Measurements from ENCODE around the gene KLHL29.

The KLHL29 gene

DNA sequence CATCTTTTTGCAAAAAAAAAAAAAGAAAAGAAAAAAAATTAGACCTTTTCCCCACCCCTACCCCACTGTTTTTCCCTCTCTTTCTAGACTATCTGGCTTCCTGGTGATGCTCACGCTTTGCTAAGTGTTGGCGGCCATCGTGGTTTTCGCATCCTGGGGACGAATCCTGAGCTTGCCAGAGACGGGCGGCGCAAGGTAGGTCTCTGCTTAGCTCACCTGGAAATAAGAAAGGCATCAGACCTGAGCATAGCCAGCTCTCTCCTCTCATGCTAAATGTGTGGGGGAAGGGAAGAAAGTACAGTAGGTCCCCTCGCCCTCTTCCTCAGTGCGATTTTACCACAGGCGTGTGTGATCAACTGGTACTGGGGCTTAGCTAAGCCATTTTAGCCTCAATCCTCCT is 90.5 kb downstream of the KLHL29 start:
- DNase-seq (ENCODE audit: low read depth, low spot score), result no peak

DNA sequence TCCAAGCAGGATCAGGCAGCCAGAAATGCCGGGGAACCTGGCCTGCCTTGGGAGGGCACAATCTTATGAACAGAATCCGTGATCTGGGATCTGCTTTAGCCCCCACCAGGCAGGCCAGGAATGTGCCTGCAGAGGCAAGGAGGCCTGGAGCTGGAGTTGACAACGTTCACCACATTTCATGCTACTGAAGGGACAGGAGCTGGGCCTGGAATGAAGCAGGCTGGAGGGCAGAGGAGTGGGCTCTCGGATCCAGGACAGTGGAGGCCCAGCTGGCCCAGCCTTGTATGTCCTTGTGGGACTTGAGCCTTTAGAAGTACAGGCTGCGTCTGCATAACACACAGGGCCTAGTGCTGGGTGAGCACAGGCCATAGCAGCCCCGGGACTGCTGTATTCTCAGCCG is 91.8 kb downstream of the KLHL29 start:
- DNase-seq (ENCODE audit: low read depth, low spot score), result peak; percentile 66

DNA sequence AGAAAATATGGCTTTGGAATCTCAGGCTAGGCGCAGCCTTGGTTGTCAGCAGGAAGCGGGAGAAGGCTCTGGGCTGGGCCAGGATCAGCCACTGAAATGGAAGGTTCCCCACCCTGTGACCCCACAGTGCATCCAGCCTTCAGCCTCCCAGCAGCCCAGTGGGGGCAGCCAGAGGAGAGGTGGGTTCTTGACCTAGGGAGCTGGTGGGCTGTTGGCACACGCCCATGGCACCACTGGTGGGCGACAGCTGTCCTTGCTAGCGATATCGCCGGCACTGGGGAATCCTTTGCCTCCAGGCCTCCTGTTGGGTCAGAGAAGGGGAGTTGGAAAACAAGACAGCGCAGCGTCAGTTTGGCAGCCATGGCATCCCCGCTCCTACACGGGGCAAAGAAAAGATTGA is 92.4 kb downstream of the KLHL29 start:
- no peak for DNase-seq (ENCODE audit: low read depth, low spot score)

DNA sequence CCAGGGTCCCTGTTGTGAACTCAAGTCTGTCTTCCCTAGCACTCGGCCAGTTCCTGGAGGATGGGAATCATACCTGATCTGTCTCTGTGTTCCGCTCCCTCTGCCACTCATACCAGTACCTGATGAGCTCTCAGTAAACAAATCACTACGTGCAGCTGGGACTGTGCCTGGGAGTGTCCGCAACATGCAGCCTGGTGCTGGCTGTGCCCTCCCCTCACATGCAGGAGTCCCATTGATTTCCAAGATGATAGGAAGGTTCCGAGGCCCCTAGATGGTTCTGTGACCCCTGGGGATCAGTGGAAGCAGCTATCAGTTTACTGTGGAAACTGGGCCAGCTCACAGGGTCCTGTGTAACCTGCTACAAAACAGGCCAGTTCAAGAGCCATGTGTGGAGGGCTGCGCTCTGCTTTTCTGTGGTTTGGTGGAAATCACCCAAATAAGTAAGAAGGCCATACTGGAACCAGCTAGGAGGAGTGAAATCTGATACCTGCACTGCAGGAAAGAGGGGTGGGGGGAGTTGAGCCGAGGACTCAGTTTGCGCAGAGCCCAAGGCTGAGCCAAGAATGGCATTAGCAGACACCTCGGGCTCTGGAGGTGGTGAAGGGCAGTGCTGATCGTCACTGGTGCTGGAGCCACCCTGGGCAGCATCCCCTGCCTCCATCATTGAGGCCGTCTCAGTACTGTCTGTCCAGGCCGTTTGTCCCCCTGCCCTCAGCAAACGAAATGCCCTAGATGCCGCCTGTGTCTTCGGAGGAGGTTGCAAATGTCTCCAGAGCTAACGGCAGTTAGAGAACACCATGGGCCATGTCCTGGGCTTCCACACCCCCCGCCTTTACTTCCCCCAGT is 93.3 kb downstream of the KLHL29 start:
- peak; percentile 73 for DNase-seq (ENCODE audit: low read depth, low spot score)

DNA sequence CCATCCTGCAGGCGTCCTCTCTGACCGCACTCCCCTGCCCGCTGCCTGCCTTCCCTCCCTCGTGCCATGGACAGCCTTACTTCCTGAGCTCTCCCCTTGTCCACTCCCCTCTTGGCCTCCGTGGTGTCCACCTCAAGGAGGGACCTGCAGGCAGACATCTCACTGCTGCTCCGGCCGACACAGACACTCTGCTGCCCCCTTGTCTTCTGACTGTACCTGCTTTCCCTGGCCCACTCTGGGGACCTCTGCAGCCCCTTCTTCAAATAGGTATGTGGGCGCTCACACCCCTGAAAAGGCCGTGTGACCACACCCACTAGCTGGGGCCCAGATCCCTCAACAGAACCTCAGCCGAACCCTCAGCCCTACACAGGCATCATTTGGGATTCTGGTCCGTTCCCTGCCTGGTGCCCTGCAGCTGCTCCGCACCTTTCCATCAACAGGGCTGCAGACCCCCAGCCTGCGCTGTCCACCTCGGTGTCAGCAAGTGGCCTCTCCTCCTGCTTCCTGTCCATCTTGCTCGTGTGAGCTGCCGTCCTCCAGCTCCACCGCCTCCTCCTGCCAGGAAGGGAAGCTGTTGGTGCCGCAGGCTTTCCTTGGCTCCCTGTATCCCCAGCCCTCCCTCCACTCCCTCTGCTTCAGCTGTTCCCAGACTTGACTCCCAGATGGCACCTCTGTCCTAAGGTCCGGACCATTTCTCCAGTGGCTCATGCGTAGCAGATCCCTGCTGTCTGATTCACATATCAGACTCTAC is 94.1 kb downstream of the KLHL29 start:
- peak; percentile 30 for DNase-seq (ENCODE audit: low read depth, low spot score)

DNA sequence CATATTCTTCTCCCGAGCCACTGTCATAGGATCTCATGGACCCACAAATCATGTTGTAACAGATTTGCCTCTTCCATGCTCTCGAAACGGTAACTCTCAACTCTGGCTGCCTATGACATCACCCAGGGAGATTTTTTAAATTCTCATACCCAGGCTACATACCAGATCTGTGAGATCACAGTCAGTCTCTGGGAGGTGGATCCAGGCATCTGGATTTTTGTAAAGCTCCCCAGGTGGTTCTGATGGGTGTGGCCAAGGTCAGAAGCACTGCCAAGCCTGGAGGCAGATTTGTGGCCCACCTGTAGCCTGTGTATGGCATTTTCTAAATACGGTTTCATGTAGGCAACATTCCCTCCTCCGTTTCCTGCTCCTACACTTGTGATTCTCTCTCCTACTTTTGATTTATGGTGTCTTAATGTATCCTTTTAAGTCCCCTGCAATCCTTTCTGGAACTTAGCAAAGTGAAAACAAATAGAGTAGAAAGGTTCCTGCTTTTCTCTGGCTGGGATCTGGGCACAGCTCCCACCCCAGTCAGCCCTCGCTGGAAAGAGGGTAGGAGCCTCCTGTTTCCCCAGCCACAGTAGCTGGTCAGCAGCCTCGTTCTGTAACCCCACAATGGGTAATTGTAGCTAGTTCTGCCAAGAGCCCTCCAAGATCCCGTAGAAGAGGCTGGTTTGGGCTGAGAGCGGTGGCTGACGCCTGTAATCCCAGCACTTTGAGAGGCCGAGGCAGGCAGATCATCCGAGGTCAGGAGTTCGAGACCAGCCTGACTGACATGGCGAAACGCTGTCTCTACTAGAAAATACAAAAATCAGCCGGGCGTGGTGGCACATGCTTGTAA is 96.2 kb downstream of the KLHL29 start:
- peak; percentile 88 for DNase-seq (ENCODE audit: low read depth, low spot score)

DNA sequence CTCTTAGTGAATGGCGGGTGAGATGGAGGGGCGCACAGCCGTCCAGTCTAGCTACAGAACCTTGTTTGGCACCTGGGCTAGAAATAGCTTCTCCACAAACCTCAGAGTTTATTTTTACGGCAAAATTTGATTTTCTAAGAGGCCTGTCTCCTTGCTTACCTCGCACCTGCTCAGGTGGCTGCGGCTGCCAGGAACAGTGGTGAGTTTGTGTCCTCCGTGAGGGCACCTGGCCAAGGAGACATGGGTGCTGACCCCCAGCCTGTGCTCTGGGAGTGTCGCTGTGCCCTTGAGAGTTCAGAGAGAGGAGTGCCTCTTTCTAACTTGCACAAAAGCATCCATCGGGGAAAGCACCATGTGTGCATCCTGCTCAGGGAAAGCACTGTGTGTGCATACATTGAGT is 97.2 kb downstream of the KLHL29 start:
- DNase-seq (ENCODE audit: low read depth, low spot score), result no peak

DNA sequence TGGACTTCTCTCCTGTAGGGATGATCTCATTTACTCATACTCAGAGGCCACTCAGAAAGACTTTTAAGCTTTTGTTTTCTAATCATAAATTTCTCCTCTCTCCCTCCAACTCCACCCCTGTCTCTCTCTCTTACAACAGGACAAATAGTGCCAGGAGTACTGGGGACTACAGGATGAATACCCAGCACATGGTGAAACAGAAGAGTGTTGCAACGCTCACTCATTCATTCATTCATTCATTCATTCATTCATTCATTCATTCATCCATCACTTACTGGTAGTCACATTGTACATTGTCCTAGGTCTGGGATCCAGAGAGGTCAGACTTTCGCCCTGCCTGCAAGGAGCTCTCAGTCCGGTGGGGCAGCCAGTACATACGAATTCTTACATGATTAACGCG is 97.6 kb downstream of the KLHL29 start:
- DNase-seq (ENCODE audit: low read depth, low spot score), result no peak

DNA sequence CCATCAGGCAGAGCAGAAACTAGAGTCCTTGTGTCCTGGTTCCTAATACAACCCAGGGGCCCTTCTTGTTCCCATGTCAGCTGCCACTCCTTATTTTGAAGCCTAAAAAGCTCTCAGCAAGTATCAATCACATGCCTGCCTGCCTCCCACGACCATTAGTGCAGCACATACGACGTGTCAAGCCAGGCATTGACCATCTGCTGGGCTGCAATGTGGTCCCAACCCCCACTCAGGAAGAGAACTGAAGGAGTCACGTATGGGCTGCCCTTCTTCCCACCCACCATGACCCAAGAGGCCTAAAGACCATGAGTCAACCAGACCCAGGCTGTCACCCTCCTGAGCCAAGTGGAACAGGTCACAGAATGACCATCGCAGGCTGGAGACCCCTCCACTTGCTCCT is 98.8 kb downstream of the KLHL29 start:
- DNase-seq (ENCODE audit: low read depth, low spot score), result no peak

DNA sequence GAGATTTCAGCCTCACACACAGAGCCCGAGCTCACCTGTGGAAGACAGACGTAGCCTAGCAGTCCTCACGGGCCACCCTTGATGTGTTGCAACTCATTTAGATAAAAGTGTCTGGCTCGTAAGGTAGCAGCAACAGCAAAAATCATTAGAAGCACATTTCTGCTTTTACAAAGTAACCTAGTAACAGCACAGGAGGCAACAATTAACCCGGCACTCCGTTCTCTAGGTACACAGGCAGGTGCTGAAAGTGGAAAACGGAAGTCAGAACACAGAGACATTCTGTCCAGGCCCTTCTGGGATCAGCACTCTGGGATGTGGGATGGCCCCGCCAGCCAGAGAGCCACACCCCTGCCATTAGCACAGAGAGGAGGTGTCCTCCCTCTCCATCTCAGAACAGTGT is 99.3 kb downstream of the KLHL29 start:
- no peak for DNase-seq (ENCODE audit: low read depth, low spot score)

DNA sequence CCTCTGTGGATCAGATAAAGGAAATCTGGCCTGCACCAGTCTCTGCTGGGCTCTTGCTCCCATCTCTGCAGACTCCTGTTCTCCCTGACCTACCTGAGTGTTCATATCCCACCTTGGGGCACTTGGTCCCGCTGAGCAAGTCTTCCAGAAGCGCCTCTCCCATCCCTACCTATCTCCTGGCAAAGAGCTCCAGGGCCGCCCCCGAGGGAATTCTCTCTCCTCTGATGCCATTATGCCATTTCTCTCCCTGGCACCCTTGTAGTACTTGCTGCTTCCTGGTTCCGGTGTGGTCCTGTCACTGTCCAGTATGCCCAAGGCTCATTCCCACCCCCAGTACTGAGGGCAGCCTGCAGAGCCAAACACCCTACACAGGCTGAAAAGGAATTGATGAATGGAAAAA is 99.8 kb downstream of the KLHL29 start:
- no peak for DNase-seq (ENCODE audit: low read depth, low spot score)

DNA sequence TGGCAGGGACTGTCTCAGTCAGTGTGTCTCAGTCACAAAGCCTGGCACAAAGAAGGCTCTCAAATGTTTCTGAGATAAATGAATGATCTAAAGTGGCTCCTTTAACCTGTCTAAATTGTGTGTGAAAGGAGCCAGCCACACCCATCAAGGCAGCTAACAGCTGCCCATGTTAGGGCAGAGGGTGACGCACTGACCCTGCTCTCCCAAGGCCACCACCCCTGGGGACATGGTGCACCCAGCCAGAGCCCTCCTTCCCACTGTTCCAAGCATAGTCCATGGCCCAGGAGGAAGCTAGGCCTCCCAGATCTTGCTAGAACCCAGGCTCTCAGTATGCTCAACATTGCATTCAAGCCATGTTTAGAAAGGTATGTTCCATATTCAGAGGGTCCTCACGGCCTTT is 100.3 kb downstream of the KLHL29 start:
- DNase-seq (ENCODE audit: low read depth, low spot score), result no peak

DNA sequence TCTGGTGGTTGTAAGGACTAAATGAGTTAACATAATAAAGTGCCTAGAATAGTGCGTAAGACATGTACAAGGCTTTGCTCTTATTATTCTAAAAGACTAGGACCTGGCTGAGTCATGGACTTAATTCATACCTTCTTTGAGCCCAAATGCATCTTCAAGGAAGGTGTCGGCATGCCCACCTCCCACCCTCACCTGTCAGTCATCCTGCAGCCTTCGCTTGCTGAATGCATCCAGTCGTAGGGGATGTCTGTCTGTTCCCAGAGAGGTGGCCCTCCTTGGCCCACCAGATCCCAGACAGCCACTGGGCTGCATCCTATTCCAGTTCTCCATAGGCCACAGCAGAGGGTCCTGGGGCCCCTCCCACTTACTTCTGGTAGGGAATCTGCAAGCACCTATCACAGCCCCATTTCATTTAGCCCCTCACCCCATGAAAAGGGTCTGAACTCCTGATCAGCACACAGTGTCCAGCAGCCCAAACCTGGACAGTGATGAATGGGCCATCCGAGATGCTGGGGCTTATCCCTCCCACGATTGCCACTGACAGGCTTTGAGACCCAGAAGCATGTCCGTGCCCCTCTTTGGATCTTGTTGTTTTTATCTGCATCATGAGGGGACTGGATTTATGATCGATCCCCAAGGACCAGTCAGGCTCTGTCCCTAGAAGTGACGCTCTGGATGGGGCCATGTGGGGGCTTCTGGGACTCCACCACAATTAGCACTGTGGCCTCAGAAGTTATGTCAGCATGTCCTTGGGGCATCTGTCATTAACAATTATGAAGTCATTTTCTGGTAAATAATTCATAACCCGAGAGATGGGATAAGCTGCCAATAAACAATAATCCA is 101.1 kb downstream of the KLHL29 start:
- DNase-seq (ENCODE audit: low read depth, low spot score), result no peak

DNA sequence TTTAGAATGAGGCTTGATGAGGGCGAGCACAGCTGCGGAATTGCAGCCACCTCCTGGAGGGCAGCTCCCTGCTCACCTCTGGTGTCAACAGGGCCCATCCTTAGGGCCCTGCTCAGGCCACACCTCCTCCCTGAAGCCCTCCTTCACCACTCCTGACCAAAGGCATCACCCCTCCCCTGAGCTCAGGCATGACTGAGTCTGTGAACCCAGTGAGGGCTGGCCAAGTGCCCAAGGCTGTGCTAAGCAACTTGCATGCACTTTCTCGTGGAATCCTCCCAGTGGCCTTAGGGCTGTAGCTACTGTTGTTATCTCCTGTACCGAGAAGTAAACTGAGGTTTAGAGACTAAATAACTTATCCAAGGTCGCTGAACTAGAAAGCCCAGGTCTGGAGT is 101.7 kb downstream of the KLHL29 start:
- DNase-seq (ENCODE audit: low read depth, low spot score), result peak; percentile 35

DNA sequence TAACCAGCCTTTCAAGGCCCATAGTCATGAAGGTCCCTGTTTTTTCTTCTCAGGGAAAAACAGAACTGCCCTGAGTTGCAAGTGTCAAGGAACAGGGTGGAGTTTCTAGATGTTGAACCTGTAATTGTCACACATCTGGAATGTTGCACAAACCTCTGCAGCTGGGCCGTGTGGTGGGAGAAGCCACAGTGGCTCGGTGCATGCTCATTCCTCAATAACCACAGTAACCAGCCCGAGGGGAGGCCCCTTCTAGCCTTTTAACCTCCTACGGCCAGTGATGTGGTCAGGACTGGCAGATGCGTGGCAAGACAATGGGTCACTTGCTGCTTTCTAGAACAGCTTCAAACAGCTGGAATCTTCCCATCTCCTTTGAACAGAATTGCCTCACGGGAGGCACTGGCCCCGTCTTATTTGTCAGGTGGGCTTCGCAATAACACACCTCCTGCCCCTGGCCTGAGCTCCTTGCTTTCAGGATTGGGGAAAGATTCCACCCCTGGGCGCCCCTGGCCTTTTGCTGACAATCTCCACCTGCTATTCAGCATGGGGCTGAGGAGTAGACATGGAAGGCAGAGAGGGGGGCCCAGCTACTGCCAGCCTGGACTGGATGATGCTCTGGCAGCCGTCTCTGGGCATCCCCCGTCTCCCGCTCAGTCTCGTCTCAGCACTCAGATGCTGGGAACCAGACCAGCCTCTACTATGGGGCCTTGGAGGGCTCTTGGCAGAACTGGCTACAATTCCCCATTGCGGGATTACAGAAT is 102.9 kb downstream of the KLHL29 start:
- peak; percentile 33 for DNase-seq (ENCODE audit: low read depth, low spot score)

DNA sequence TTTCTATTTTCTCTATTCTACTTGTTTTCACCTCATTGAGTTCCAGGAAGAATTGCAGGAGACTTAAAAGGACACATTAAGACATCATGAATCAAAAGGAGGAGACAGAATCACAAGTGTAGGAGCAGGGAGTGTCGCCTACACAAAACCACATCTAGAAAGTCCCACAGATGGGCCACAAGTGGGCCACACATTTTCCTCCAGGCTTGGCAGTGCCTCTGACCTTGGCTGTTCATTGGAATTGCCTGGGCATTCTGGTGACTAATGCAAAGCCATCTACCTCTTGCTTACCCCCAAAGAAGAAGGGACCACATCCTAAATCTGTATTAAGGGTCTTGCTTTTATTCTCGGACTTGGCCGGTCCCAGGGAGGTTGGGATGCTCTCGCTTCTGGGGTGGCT is 103.6 kb downstream of the KLHL29 start:
- no peak for DNase-seq (ENCODE audit: low read depth, low spot score)

DNA sequence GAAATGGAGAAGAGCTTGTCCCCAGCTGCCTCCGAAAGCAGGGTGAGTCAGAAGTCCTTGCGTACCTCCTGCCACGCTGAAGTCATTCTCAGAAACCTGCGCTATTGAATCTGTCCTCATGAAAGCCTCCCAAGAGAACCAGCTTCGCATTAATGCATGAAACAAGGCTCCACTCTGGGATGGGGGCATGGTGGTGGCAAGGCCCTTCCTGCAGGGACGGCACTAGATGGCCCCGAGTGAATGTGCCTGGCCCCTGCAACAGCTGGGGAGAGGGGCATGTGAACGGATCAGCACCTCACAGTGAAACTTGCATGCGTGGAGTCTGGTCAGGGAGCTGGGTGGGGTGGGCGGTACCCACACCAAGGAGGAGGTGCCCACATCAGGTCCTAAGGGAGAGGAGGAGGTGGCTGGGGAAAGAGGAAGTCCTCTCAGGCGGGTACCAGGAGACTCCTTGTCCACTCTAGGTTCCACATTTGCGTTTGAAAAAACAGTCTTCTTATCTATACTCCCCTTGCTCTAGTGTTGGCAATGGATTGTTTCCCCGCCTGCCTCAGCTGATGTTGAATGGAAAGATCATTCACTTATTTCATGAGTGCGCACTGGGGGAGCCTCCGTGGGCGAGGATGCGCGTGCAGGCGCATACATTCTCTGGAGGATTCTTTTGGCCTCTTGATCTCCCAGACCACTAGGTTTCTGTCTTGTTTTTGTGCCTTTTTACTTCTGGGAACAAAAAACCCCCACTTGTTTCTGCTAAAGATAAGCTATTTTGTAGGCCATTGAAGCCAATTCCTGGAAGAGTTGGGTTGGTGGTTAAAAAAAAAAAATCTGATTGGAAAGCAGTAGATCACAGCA is 104.7 kb downstream of the KLHL29 start:
- DNase-seq (ENCODE audit: low read depth, low spot score), result no peak

DNA sequence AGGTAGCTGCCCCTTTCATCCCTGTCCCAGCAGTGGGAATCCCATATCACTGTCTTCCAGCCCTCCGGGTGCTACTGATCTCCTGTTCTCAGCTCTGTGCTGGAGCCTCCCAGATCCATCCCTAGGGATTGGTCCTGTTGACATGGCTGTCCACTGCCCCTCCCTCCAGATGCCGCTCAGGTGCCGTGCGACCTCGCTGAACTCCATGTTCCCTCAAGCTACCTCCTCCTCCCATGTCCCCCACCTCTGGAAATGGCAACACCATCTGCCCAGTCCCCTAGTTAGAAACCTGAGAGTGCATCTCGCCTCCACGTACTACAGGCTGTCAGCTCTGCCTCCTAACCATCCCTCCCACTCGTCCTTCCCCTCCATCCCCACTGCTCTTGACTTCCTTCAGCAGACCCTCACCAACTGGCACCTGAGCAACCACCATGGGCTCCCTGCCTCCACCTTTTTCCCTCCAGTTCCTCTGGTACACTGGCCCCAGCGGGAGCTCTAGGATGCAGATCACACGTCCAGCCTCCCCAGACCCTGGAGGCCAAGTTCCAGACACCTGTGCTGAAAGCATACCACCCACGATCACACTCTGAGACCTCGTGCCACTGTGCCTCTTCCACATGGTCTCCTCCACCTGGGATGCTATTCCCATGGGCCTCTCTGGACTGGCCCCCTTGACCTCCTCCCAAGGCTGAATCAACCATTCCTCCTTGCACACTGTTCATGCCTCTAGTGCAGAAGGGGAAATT is 106.8 kb downstream of the KLHL29 start:
- DNase-seq (ENCODE audit: low read depth, low spot score), result no peak

DNA sequence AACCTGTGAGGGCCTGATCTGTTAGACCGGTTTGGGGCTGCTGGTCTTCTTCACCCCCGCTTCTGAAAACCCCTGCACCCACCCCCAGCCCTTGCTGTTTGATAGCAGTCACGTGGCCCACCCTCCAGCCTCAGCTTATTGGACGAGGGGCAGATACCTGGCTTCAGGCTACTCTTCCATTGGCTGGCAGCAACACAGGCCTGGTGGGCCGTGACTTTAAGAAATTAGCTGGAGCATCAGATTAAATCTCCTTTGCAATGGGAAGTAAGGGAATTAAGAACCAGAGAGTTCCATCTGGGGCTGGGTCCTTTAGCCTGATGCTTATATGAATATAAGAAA is 107.3 kb downstream of the KLHL29 start:
- no peak for DNase-seq (ENCODE audit: low read depth, low spot score)
